HL-60/S4 treated with phorbol 12-myristate 13-acetate at 8.2 ng/mL for 4 days and 3 days (cell line): ENCODE data around the gene PTRHD1.

Source experiments
- in situ Hi-C: fragments of 300-500 bp; cut with MboI; formaldehyde crosslinking; loops from 2 replicates; pipeline ENCODE4 v1.15.0; 2022; ENCODE audit warnings: low sequenced_read_pairs

Gene PTRHD1

DNA sequence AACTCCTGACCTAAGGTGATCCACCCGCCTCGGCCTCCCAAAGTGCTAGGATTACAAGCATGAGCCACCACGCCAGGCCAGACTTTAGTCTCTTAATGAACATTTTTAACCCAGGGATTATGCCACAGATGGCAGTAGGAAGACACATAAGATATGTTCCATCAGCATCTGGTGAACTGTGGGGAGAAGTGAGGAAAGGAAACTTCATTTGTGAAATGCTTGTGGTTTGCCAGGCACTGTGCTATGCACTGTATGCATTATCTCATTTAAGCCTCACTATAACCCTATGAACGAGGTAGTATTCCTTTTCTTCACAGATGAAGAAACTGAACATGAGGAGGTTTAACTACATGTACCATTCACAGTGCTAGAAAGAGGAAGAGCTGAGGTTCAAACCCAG lies 29.3 kb downstream of the PTRHD1 start:
- in situ Hi-C loops: no loop called here

DNA sequence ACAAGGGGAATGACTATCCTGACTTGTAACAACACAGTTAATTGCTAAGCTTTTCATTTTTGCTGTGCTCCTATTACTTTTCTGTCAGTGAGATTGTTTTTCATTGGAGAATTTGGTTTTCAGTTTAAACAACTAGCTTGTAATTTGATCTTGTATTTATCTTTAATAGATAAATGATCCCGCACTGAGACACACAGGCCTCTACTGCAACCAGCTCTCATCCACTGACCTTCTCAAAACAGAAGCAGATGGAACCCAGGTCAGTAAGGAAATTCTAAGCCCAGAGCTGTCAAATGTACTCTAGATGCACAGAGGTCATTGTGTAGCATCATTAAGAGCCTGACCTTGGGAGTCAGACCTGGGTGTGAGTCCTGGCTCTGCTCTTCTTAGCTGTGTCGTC lies 30.7 kb downstream of the PTRHD1 start:
- in situ Hi-C loops: no loop called here

DNA sequence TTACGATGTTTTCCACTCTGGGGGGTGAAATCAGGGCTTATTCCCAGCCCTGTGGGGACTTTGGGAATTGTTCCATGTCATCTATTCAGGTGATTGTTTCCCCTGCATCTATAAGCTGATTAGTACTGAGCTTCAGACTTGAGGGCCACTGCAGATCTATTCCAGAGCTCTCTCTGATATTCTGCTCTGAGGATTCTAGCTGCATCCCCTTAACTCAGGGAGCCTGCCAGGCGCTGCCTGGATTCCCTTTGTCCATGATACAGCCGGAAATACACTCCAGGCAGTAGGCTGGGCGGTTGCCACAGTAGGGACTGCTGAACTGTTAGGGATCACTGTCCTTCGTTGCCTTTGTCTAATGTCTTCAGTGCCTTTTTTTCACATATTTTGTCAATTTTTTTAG lies 31.3 kb downstream of the PTRHD1 start:
- in situ Hi-C loops: no loop called here

DNA sequence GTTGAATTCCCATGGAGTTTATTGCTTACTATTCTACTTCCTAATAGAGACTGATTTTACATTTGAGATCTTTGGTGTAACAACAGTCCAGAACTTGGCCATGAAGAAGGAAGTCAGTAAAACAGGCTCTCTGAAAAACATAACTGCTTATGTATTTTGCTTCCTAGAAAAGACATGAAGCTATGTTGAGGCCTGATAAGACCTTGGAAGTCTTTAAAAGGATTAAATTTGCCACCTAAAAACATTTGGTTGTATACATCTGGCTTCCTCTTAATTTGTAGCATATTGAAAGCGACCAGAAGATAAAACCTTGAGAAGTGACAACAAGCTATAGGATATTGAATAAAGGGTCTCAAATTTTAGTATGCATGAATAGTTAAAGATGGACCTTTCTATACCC lies 36.4 kb downstream of the PTRHD1 start:
- in situ Hi-C loops: no loop called here

DNA sequence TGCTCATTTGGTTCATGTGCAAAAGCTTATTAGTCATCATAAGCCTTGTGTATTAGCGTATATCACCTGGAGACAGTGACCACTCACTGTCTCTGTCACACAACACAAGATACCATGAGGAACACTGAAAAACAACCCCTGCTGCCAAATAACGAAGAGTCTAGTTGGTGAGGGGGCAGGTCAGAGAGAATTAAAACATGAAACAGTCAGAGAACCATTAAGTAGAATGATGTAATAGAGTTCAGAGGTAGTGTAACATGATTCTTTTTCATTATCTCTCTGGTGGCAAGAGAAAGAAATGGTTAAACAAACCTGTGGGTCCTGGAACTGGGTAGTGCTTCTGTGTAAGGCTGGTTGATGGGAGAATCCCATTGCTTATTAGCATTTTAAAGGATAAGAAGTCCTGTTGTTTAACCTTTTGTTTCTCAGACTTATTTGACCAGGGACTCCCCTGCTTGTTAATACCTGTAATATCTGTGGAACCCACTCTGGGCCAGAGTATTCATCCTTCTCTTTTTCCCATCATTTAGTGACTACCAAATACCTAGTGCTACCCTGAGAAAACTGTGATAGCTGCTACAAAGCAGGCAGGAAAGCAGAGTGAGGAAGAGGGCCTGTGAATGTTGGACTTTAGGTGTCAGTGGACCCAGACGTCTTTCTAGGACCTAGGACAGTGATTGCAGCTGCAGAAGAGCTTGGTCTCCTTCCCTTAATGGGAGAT lies 38.0 kb downstream of the PTRHD1 start:
- in situ Hi-C loops: no loop called here

DNA sequence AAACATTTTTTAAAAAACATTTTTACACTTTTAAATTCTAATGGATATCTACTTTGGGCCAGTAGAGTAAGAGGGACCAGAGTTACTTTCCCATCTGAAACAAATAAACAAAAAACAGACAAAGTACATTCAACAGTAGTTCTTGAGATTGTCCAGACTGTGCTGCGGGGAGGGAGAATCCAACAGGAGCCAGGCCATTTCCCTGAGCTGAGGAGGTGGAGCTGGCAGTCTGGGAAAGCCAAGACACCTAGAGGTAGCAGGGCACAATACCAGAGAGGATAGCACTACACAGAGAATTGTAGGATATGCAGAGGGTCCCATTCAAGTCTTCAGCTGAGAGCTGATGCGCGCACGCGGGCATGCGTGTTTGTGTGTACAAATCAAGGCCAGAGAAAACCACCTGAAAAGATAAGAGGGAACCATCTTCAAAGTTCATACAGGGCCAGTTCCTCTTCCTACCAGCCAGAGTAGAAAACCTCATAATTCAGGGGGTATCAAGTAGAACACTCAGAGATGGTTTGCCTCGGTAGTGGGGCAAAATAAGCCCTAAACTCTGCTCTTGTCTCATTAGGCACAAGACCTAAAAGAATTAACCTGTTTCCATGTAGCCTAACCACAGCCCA lies 44.0 kb downstream of the PTRHD1 start:
- in situ Hi-C loops: no loop called here

DNA sequence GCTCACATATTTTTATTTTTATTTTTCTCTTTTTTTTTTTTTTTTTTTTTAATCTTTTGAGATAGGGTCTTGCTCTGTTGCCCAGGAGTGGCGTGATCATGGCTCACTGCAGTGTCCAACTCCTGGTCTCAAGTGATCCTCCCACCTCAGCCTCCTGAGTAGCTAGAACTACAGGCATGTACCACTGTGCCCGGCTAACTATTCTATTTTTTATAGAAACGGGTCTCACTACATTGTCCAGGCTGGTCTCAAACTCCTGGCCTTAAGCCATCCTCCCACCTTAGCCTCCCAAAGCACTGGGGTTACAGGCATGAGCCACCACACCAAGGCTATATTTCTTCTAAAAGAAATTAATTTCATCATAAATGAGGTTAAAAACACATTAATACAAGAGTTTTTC lies 45.9 kb downstream of the PTRHD1 start:
- in situ Hi-C loops: no loop called here

DNA sequence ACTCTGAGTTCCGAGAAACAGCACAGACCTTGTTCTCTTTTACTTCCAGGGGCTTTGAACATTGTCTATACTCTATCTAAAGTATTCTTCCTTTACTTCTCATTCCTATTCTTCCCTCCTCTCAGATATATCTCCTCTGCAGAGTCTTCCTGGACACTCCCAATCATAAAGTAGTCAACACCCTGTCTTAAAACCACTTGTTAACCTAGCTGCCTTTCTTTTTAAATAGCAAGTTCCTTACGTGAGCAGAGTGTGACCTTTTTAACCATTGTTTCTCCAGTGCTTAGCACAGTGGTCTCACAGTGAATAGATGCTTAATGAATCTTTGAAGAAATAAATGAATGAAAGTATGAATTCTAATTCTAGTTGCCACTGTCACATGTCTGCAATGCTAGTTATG lies 47.4 kb downstream of the PTRHD1 start:
- in situ Hi-C loops: no loop called here

DNA sequence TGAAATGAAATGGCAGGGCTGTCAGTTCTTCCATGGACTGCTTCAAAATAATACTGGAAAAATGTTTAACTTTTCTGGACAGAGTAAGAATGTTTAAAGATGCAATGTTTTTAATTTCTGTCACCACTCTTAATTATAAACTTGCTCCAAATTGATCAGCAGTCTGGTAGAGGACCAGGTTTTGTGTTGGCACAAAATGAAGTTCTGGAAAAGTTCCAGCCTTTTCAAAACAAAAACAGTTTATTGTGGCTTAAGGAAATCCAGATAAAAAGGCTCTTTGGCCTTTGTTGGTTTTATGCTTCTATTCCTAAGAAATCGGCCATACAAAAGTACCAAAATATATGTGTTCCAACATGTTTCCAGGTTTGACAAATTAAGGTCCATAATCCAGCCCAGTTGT lies 48.8 kb downstream of the PTRHD1 start:
- in situ Hi-C loops: no loop called here

DNA sequence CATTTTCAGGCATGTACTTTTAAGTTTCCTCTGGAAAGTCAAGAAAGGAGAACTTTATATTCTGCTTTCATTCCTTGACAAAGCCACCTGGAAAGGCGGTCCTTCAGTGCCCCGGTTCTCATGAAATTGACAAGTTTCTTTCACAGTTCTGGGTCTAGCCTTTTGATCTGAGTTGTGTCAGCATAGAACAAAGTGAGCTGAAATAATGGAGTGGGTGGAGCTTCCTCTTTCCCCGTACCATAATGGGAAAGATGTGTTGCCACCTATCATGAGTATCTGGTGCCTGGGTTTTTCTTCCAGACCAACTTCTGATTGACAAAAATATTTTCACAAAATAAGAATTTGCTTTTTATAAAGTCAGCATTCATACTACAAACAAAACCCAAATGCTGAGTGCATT lies 49.3 kb downstream of the PTRHD1 start:
- in situ Hi-C loops: no loop called here

DNA sequence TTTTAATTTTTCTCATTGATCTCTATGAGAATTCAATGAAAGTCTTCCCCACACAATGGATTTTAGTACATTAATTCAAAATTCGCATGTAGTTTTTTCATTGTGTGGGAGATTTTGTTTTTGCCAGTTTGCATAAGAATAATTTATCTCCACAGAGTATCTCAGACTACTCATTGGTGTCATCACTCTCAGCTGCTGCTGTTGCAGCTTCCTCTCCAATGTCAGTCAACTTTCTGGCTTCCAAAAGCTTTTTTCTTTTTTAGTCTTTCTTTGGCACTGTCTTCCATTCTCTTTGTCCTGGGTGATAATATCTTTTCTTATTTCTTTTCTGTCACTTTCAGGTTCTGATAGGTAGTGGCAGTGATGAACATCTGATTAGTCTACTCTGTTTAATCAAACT lies 50.5 kb downstream of the PTRHD1 start:
- in situ Hi-C loops: no loop called here

DNA sequence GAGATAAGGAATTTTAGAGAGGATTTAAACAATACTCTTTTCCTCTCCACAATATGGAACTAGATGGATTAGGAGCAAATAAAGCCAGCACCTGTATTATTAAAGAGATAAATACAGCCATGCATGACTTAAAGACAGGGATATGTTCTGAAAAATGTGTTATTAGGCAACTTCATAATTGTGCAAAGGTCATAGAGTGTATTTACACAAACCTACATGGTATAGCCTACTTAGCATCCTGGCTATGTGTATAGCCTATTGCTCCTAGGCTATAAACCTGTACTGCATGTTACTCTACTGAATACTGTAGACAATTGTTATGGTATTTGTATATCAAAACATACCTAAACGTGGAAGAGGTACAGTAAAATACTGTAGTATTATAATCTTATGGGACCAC lies 53.0 kb downstream of the PTRHD1 start:
- in situ Hi-C loops: no loop called here
